Renal cortex interstitium (tissue), 11 donors: Measurements from ENCODE around the gene SCRT2. TPM values are rescaled to one million over a fixed set of nuclear protein-coding genes. Genes with fewer than 3 reads are reported as not detected.
"Not testable (repeated sequence)": the region's sequence is repeated elsewhere in the genome, so short reads cannot be mapped to it uniquely, and the experiment has no call there.

Experiments used
- DNase-seq, 11 donors: peaks; one replicate each; pipeline ENCODE4 v3.0.0-alpha.2; 2013; ENCODE audit warnings: low read depth in 9 of 11, low spot score in 4 of 11; ENCODE audit errors: extremely low read depth in 1 of 11
- polyA plus RNA-seq, 3 donors: library from polyadenylated mRNA; unstranded; fragments of 120-200 nt; gene quantifications; one replicate each; pipeline ENCODE4 v1.2.1, GENCODE V29; 2013; ENCODE audit not compliant: insufficient read length in 3 of 3

SCRT2 gene
- polyA plus RNA-seq, 3 donors: 0.05 TPM; not detected in 1

DNA sequence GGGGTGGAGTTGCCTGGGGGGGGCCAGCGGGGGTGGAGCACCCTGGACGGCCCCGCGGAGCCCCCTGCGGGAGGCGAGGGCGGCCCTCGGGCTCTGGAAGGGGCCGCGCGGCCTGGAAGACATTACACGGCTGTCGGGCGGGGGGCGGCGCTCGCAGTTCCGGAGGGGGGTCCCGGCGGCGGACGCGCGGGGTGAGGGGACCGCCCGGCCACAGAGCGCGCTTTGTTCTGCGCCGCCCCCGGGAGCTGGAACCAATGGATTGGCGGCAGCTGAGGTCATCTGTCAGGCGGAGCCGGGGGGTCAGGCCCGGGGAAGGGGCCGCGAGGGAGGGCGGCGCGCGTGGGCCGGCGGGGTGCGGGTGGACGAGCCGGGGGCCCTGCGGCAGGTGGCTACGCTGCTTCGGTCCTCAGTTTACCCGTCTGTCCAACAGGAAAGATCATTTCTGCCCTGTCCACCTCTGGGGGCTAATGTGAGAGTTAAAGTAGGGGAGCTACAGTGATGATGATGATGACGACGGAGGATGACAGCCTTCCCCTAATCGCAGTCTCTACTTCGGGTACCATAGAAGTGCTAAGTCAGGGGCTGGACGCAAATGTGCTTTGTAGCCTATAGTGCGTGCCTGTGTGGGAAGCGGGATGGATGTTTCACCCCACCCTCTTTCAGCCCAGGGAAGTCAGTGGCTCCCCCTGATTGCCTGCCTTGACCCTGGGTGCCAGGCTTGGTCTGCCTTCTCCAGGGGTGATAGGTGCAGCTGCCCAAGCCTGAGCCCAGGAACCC is 33.0 kb downstream of the SCRT2 start:
- peak in 8 of 11 donors; percentile 52 to 74 (median 65) for DNase-seq

- not testable (repeated sequence) for DNase-seq
These were observed 33.6 kb downstream of the SCRT2 start for GRCh38 chr20:642013-642397.

DNA sequence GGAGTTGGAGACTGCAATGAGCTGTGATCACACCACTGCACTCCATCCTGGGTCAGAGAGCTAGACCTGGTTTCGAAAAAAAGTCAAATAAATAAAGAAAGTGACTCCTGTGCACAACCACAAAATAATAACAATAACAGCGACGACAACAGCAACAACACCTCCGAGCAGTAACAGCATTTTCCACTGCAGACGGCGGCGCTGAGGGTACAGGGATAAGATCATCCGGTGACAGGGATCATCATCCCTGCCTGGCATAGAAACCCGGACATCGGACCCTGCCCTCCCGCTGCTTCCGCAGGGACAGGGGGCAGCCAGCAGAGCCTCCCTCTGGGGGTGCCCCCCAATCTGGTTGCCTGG is 34.1 kb downstream of the SCRT2 start:
- DNase-seq: no peak

GRCh38 chr20:640674-641515 is 34.7 kb downstream of the SCRT2 start:
- no peak for DNase-seq

- no peak for DNase-seq
These were observed 37.0 kb downstream of the SCRT2 start for GRCh38 chr20:638579-638978.

DNA sequence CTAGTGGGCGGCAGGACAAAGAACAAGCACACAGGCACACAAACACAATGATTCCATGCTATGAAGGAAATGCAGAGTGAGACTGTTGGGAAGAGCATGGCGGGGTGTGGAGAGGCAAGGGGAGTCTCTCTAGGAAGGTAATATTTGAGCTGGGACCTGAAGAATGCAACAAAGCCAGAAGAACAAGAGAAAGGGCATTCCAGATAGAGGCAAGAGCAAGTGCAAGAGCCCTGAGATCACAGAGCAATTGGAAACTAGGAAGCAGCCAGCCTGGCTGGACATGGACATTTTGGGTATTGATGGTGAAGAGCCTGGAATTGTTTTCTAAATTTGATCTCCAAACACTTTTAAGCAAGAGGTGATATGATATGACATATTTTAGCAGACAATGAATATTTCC is 38.0 kb downstream of the SCRT2 start:
- DNase-seq: no peak

DNA sequence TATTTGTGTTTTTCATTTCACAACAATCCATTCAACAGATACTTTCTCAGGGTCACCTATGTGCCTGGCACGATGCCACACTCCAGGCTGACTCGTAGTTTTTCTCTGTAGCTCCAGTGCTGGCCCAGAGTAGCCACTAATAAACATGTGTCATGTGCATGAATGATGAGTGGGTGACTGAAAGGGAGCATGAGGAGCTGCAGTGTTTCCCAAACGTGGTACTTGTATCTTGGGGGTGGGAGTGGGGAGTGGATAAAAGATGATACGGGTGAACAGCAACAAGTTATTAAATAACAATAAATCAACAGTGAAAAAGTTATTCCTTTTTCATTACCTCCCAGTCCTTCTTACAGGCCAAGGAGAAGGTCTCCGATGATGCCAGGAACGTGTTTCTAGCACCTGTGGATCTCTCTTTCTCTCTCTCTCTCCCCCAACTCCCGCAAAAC is 39.7 kb downstream of the SCRT2 start:
- DNase-seq: no peak

DNA sequence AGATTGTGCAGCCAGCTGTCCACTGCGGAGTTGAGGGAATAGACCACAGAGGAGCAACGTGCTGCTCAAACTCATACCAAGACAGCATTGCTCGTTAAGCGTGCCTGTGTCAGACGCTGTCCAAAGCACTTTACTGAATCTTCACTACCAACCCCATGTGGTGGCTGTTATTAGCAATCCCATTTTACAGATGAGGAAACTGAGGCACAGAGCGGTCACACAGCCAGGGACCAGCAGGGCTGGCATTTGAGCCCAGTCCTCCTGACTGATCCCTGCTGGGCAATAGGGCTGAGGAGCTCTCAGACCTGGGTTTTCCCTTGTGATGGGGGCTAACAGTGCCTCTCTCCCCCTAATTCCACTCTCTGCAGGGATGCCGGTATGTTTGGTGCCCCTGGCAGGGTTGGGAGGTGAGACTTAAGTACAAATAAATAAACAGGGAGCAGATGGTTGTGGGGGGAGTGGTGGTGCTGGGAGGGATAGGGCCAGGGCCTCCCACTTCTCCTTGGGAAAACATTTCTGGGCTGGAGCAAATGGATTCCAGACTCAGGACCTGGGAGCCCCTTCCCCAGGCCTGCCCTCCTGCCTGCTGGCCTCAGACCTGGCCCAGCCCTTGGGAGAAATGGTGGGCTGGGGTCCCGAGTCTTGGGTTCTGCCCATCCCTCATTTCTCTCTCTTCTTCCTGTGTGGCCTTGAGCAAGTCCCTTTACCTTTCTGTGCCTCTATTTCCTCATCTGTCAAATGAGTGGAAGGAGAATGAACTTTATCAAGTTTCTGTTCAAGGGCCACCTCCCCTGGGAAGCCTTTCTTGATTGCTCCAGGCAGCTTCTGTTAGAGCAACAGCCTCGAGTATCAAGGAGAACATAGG is 40.3 kb downstream of the SCRT2 start:
- DNase-seq: no peak

- DNase-seq: no peak
These were observed 41.3 kb downstream of the SCRT2 start for GRCh38 chr20:634148-634925.

DNA sequence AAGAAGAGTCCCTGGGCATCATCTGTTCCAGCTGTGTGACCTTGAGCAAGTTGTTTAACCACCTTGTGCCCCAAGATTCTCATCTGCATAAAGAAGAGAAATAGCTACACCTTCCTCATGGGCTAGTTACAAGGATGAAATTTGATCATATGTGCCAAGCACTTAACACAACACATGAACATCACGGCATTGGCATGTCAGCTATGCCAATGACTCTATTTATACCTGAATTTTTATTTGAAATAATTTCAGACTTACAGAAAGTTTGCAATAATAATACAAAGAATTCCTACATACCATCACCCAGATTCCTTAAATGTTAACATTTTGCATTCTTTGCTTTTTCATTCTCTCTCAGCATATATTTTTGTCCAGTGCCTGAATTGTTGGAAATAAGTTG is 44.5 kb downstream of the SCRT2 start:
- DNase-seq: no peak

GRCh38 chr20:626579-626978 is 49.0 kb downstream of the SCRT2 start:
- no peak for DNase-seq

DNA sequence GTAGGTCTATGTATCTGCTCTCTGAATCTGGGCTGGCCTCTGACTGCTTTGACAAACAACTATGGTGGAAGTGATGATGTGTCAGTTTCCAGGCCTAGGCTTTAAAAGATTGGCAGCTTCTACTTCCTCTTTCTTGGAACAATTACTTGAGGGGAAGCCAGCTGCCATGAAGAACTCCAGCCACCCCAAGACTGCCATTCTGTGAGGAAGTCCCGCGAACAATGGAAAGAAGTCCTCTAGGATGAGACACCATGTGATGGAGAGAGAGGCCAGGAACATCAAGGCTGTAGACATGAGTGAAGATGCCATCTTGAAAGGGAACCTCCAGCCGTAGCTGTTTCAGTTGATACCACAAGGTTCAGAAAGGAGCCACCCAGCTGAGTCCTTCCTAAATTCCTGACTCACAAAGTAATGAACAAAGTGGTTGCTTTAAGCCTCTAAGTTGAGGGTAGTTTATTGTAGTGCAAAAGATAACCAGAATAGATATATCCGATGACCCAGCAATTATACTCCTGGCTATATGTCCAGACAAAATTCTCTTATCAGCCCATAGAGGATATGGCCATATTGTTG is 50.2 kb downstream of the SCRT2 start:
- DNase-seq: no peak

DNA sequence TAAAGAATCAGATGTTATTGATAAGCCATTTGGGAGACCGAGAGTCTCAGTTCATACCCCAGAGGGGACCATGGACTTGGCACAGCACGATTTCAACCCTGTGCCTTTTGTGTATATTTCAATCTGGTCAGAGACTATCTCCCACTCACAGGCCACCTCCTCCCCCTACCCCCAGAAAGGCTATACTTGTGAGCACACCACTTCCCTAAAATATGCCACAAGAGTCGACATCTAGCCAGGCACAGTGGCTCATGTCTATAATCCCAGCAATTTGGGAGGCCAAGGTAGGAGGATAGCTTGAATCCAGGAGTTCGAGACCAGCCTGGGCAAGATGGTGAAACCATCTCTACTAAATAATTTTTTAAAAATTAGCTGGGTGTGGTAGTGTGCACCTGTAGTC is 51.9 kb downstream of the SCRT2 start:
- DNase-seq: no peak

DNA sequence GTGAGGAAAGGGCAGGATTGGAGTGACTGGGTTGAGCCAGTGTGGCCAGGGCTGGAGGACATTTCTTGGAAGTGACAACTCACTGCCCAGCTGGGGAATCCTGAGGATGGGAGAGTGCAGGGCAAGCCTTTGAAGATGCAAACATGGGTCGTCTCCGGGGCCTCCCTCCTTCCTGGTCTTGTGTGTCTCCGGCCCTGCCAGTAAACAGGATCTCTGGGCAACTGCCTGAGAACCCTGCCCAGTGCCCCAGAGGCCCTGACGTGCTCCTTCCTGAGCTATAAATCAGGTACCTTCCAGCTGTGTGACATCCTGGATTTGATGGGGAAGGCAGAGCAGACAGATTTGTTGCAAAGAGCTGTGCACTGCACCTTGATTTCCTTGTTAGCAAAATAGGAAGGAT is 52.6 kb downstream of the SCRT2 start:
- DNase-seq: no peak

DNA sequence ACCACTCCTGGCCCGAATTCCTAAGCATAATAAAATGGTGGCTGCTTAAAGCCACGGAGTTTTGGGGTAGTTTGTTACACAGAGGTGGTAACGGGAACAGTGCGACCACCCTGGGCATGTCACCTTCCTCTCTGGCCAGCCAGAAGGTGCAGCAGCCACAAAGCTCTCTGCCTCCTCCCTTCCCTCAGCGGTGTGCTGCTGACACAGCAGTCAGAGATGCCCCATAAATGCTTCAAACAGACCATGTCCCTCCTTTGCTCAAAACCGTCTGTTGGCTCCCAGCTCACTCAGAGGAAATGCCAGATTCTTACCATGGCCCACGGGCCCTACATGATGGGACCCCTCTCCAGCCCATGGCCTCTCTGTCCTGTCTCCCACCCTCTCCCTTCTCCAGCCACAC is 53.4 kb downstream of the SCRT2 start:
- no peak for DNase-seq

DNA sequence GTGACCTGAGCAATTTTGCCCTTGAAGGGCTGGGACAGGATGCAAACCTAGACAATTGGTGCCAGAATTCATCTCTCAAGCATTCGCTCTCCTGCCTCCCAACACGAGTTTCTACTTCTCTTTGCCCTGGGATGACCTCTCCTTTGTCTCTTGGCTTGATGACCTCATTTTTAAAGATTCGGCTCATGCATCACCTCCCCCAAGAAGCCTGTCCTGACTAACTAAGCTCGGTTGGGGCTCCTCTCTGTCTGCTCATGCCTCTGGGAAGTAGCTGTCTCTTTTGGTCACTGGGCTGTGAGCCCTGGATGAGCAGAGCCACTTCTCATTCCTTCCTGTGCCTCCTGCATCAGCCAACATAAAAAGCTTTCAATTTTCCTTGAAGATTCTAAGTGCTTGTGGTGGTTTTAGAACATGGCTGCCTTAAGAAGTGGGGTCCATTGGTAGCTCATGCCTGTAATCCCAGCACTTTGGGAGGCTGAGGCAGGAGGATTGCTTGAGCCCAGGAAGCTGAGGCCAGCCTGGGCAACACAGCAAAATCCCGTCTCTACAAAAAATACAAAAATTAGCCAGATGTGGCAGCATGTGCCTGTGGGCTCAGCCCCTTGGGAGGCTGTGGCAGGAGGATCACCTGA is 54.4 kb downstream of the SCRT2 start:
- DNase-seq: no peak

- DNase-seq: no peak
These were observed 55.4 kb downstream of the SCRT2 start for GRCh38 chr20:620246-620645.

DNA sequence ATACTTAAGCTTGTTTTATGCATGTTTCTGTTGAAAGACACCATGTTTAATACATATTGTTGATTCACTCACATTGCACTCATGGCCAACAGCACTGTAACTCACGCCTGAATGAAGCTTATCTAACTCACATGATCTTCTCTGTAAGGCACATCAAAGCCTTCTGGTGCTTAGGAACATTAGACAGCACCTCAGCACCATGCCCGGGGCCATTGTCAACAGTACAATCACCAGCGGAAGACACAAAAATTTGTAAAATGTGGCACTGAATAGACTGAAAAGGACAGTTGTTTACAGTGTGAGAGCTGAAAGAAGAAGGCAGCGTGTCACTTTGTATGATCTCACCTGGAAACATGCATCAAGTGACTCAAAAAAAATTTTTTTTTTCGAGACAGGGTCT is 56.6 kb downstream of the SCRT2 start:
- DNase-seq: no peak
